HCT116 (cell line): ENCODE data around the gene TH.

Experiments
- ATF3 ChIP-seq: IDR thresholded peaks from 2 replicates; pipeline ENCODE4 v1.6.1; 2012
- POLR2A ChIP-seq: IDR thresholded peaks from 2 replicates; pipeline ENCODE4 v1.7.0; 2011; ENCODE audit warnings: borderline replicate concordance; ENCODE audit not compliant: insufficient read depth, insufficient read length; ENCODE audit errors: extremely low read depth

- TF ChIP-seq ATF3 (no peak), POLR2A (no peak)
Observed at GRCh38 chr11:2149864-2150847, 21.5 kb downstream of the TH start.
